Measurements from ENCODE around the gene FKBP4.

FKBP4 gene

GRCh38 chr12:2756756-2757155, 38.0 kb upstream of the FKBP4 start:
- TF ChIP-seq SPI1 (IDR thresholded peaks at IDR 0.05; ENCODE audit: borderline replicate concordance, low read depth): no peak
- TF ChIP-seq POLR2AphosphoS5 (IDR thresholded peaks at IDR 0.05; ENCODE audit: low read depth): no peak
- no peak for TF ChIP-seq REST (IDR thresholded peaks at IDR 0.05; ENCODE audit: insufficient replicate concordance, low read depth)
- TF ChIP-seq CTCF (IDR thresholded peaks at IDR 0.05; ENCODE audit: insufficient read depth, low read length): no peak
- TF ChIP-seq GABPA (IDR thresholded peaks at IDR 0.05; ENCODE audit: low read depth): no peak
- Histone ChIP-seq H3K27me3 (ENCODE audit: insufficient read depth, poor library complexity, severe bottlenecking) (peaks cover 9% of the 10 kb centered on the region), H3K27ac (replicated peaks) (no peak overlapping the region), H3K4me3 (replicated peaks; ENCODE audit: insufficient read depth, low read length) (no peak overlapping the region)
- no peak for DNase-seq (ENCODE audit: low read depth in 1 of 2, low spot score in 1 of 2)

DNA sequence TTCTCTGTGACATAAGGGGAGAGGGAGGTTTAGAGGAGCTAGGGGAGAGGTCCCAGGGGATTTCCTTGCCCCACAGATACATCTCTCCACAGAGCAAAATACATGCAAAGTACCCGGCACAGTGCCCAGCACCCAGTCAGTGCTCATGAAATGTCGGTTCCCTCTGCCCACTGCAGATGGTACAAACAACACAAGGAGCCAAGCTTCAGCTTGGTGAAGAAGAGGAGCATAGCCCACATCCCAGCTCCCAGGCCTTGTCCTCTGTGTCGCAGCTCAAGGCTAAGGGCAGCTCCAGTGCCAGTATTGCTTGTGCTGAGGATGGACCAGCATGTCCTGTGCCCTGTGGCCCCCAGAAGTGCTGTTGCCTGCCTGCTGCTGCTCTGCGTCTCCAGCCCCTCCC, 35.0 kb upstream of the FKBP4 start:
- peaks cover 3% of the 10 kb centered on the region for H3K27me3 ChIP-seq (ENCODE audit: insufficient read depth, poor library complexity, severe bottlenecking)
- no peak overlapping the region for H3K4me3 ChIP-seq (replicated peaks; ENCODE audit: insufficient read depth, low read length)
- DNase-seq (ENCODE audit: low read depth in 1 of 2, low spot score in 1 of 2): no peak
- TF ChIP-seq CTCF (IDR thresholded peaks at IDR 0.05; ENCODE audit: insufficient read depth, low read length) (no peak), POLR2AphosphoS5 (IDR thresholded peaks at IDR 0.05; ENCODE audit: low read depth) (no peak), REST (IDR thresholded peaks at IDR 0.05; ENCODE audit: insufficient replicate concordance, low read depth) (no peak), GABPA (IDR thresholded peaks at IDR 0.05; ENCODE audit: low read depth) (no peak), SPI1 (IDR thresholded peaks at IDR 0.05; ENCODE audit: borderline replicate concordance, low read depth) (no peak)
- no peak overlapping the region for H3K27ac ChIP-seq (replicated peaks)

DNA sequence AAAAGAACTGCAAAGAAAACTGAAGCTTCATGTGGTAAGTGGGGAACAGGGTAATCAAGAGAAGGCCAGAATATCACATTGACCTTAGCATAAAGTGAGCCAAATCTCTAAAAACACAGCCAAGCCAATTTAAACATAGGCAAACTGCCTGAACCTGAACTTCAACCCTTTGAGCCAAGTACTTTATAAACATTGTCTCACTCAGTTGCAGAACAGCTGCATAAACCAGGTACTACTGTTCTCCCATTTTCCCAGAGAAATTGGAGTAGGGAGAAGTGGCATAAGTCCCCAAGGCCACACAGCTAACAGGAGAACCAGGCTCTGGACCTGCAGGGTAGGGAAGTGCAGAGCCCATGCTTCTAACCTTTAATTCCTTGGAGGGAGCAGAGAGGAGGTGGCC, 30.4 kb upstream of the FKBP4 start:
- no peaks in the 10 kb centered on the region for H3K27me3 ChIP-seq (ENCODE audit: insufficient read depth, poor library complexity, severe bottlenecking)
- H3K27ac ChIP-seq (replicated peaks): no peak overlapping the region
- no peak for TF ChIP-seq POLR2AphosphoS5 (IDR thresholded peaks at IDR 0.05; ENCODE audit: low read depth)
- TF ChIP-seq SPI1 (IDR thresholded peaks at IDR 0.05; ENCODE audit: borderline replicate concordance, low read depth): no peak
- no peak for TF ChIP-seq GABPA (IDR thresholded peaks at IDR 0.05; ENCODE audit: low read depth)
- no peak for TF ChIP-seq REST (IDR thresholded peaks at IDR 0.05; ENCODE audit: insufficient replicate concordance, low read depth)
- no peak for TF ChIP-seq CTCF (IDR thresholded peaks at IDR 0.05; ENCODE audit: insufficient read depth, low read length)
- DNase-seq (ENCODE audit: low read depth in 1 of 2, low spot score in 1 of 2): no peak
- H3K4me3 ChIP-seq (replicated peaks; ENCODE audit: insufficient read depth, low read length): no peak overlapping the region

Data from HL-60 (cell line).